ENCODE measurements around the gene MBD5. TPM values are rescaled to one million over a fixed set of nuclear protein-coding genes. Genes with fewer than 3 reads are reported as not detected.

Gene MBD5
- total and polyA plus RNA-seq, 7 donors: 2.3 to 81.1 (median 67.0) TPM

DNA sequence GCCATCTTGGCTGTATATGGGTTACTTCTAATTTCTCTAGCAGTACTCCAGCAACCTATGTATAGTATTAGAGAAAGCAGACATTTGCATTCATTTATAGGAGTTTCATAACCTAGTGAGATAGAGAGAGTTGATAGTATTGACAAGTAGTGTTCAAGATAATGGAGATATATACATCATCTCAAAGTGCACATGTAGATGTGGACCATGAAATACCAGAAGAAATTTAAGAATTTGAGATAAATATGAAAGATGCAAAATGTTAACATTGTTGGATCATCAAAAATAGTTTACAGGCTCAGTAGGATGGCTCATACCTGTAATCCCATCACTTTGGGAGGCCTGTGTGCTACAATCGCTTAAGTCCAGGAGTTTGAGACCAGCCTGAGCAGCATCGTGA lies 243.0 kb downstream of the MBD5 start:
- intact Hi-C loops (cut with DNase I): no loop called here
- Histone ChIP-seq H3K36me3 (no peaks in the 10 kb centered on the region), H3K4me1 (no peaks in the 10 kb centered on the region), H3K27me3 (no peaks in the 10 kb centered on the region), H3K9me3 (peaks cover 0 to 3% (median 0%) of the 10 kb centered on the region in 4 donors), H3K4me3 (no peak overlapping the region), H3K27ac (no peak overlapping the region)
- no peak for DNase-seq
- 93 to 98% methylated on average over 2 of the region's 2 CpGs for WGBS, 2 donors
- TF ChIP-seq EP300 (IDR thresholded peaks at IDR 0.05) (no peak), POLR2A (IDR thresholded peaks at IDR 0.05) (no peak), POLR2AphosphoS5 (IDR thresholded peaks at IDR 0.05) (no peak)
- TF ChIP-seq, protein P1, sequence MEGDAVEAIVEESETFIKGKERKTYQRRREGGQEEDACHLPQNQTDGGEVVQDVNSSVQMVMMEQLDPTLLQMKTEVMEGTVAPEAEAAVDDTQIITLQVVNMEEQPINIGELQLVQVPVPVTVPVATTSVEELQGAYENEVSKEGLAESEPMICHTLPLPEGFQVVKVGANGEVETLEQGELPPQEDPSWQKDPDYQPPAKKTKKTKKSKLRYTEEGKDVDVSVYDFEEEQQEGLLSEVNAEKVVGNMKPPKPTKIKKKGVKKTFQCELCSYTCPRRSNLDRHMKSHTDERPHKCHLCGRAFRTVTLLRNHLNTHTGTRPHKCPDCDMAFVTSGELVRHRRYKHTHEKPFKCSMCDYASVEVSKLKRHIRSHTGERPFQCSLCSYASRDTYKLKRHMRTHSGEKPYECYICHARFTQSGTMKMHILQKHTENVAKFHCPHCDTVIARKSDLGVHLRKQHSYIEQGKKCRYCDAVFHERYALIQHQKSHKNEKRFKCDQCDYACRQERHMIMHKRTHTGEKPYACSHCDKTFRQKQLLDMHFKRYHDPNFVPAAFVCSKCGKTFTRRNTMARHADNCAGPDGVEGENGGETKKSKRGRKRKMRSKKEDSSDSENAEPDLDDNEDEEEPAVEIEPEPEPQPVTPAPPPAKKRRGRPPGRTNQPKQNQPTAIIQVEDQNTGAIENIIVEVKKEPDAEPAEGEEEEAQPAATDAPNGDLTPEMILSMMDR (IDR thresholded peaks at IDR 0.05): no peak

DNA sequence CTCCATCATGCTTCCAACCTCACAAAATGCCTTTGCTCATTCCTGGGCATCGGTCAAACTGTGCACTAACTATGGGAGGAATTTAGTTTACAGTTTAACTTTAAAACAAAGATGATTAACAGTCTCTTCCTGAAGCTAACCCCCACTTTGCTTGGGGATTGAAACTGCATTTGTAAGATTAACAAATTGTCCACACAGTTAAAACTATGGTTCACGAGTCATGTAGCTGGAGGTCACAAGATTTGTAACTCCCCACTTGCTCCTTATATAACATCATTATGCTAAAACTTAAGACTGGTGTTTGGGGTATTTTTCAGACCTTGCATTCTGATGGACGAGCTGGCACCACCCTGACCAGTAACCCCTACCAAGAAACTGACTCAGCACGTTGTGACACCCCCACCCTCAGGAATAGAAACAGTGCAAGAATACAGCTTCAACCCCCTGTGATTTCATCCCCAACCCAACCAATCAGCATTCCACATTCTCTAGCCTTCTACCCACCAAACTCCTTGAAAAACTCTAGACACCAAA lies 252.3 kb downstream of the MBD5 start:
- TF ChIP-seq POLR2A (IDR thresholded peaks at IDR 0.05): no peak
- no peak for TF ChIP-seq POLR2AphosphoS5 (IDR thresholded peaks at IDR 0.05)
- Histone ChIP-seq H3K4me3 (no peak overlapping the region), H3K27ac (peak overlapping the region in 2 of 4 donors; percentile 19 to 61), H3K27me3 (no peaks in the 10 kb centered on the region), H3K36me3 (no peaks in the 10 kb centered on the region), H3K4me1 (peaks cover 0 to 18% (median 12%) of the 10 kb centered on the region in 4 donors), H3K9me3 (no peaks in the 10 kb centered on the region)
- intact Hi-C loops (cut with DNase I): no loop called here
- no peak for DNase-seq
- 45 to 52% methylated on average over 4 of the region's 4 CpGs for WGBS, 2 donors

DNA sequence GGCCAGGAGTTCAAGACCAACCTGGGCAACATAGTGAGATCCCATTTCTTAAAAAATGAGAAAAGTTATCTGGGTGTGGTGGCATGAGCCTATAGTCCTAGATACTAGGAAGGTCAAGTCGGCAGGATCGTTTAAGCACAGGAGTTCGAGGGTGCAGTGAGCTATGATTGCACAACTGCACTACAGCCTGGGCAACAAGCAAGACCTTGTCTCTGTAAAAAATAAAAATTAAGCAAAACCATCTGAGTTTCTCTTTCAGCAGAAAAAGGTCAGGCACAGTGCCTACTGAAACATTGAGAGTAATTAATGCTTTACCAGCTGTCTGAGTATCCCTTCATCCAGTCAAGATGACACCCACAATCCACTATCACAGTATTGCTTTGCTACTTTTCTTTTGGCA lies 258.3 kb downstream of the MBD5 start:
- Histone ChIP-seq H3K9me3 (no peaks in the 10 kb centered on the region), H3K4me1 (peaks cover 0 to 3% (median 0%) of the 10 kb centered on the region in 4 donors), H3K36me3 (no peaks in the 10 kb centered on the region), H3K27ac (no peak overlapping the region), H3K4me3 (no peak overlapping the region), H3K27me3 (no peaks in the 10 kb centered on the region)
- TF ChIP-seq, protein P1 (IDR thresholded peaks at IDR 0.05): no peak
- no peak for TF ChIP-seq POLR2A (IDR thresholded peaks at IDR 0.05)
- no peak for TF ChIP-seq POLR2AphosphoS5 (IDR thresholded peaks at IDR 0.05)
- no peak for TF ChIP-seq EP300 (IDR thresholded peaks at IDR 0.05)
- 96 to 98% methylated on average over 3 of the region's 3 CpGs for WGBS, 2 donors
- DNase-seq: no peak
- intact Hi-C loops (cut with DNase I): no loop called here

DNA sequence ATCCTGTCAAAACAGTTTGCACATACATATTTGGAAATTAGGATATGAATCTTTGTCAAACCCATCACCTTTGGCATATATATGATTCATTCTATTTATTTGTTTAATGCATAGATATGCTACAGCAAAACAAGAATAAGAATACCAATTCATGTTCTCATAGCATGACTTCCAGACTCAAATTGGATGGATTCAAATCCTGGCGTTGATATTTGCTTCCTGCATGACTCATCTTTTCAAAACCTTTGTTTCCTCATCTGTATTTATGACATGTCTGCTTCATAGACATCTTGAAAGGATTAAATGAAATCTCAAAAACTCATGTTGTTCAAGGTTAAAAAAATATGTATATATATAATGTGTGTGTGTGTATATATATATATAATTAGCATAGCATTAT lies 261.3 kb downstream of the MBD5 start:
- H3K36me3 ChIP-seq: no peaks in the 10 kb centered on the region
- no peaks in the 10 kb centered on the region for H3K9me3 ChIP-seq
- no peak for TF ChIP-seq POLR2A (IDR thresholded peaks at IDR 0.05)
- TF ChIP-seq, protein P1 (IDR thresholded peaks at IDR 0.05): no peak
- no peak for TF ChIP-seq EP300 (IDR thresholded peaks at IDR 0.05)
- TF ChIP-seq POLR2AphosphoS5 (IDR thresholded peaks at IDR 0.05): no peak
- H3K27ac ChIP-seq: no peak overlapping the region
- H3K27me3 ChIP-seq: no peaks in the 10 kb centered on the region
- DNase-seq: no peak
- no peak overlapping the region for H3K4me3 ChIP-seq
- intact Hi-C loops (cut with DNase I): no loop called here
- peaks cover 0 to 3% (median 0%) of the 10 kb centered on the region in 4 donors for H3K4me1 ChIP-seq
- WGBS, 2 donors: 82 to 85% methylated on average over 1 of the region's 1 CpG

DNA sequence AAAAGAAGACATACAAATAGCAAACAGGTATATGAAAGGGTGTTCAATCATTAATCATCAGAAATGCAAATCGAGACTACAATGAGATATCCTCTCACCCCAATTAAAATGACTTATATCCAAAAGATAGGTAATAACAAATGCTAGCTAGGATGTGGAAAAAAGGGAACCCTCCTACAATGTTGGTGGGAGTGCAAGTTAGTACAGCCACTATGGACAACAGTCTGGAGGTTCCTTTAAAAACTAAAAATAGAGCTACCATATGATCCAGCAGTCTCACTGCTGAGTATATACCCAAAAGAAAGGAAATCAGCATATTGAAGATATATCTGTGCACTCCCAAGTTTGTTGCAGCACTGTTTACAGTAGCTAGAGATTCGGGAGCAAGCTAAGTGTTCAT lies 271.5 kb downstream of the MBD5 start:
- WGBS, 2 donors: 89 to 97% methylated on average over 2 of the region's 2 CpGs
- H3K27ac ChIP-seq: no peak overlapping the region
- H3K36me3 ChIP-seq: peaks cover 0 to 3% (median 0%) of the 10 kb centered on the region in 4 donors
- DNase-seq: no peak
- no peaks in the 10 kb centered on the region for H3K27me3 ChIP-seq
- no peaks in the 10 kb centered on the region for H3K9me3 ChIP-seq
- no peak overlapping the region for H3K4me3 ChIP-seq
- H3K4me1 ChIP-seq: no peaks in the 10 kb centered on the region
- intact Hi-C loops (cut with DNase I): no loop called here
- TF ChIP-seq POLR2AphosphoS5 (IDR thresholded peaks at IDR 0.05): no peak
- TF ChIP-seq POLR2A (IDR thresholded peaks at IDR 0.05): no peak
- TF ChIP-seq, protein P1 (IDR thresholded peaks at IDR 0.05): no peak
- no peak for TF ChIP-seq EP300 (IDR thresholded peaks at IDR 0.05)
